ENCODE data around the gene ALX4.

DNA sequence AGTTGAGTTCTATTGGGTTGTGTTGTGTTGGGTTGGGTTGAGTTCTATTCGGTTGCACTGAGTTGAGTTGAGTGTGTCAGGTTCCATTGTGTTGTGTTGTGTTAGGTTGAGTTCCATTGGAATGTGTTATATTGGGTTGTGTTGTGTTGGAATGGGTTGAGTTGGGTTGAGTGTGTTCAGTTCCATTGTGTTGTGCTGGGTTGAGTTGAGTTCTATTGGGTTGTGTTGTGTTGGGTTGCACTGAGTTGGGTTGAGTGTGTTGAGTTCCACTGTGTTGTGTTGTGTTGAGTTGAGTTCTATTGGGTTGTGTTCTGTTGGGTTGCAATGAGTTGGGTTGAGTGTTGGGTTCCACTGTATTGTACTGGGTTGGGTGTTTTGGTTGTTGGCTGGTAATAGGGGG is 35.5 kb downstream of the ALX4 start:
- TF ChIP-seq, protein P1, sequence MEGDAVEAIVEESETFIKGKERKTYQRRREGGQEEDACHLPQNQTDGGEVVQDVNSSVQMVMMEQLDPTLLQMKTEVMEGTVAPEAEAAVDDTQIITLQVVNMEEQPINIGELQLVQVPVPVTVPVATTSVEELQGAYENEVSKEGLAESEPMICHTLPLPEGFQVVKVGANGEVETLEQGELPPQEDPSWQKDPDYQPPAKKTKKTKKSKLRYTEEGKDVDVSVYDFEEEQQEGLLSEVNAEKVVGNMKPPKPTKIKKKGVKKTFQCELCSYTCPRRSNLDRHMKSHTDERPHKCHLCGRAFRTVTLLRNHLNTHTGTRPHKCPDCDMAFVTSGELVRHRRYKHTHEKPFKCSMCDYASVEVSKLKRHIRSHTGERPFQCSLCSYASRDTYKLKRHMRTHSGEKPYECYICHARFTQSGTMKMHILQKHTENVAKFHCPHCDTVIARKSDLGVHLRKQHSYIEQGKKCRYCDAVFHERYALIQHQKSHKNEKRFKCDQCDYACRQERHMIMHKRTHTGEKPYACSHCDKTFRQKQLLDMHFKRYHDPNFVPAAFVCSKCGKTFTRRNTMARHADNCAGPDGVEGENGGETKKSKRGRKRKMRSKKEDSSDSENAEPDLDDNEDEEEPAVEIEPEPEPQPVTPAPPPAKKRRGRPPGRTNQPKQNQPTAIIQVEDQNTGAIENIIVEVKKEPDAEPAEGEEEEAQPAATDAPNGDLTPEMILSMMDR (IDR thresholded peaks at IDR 0.05; ENCODE audit: extremely low read depth in 1 of 2, insufficient read depth in 1 of 2, low read depth in 1 of 2, low read length in 2 of 2): no peak
- no peak for TF ChIP-seq EZH2 (IDR thresholded peaks at IDR 0.05; ENCODE audit: borderline replicate concordance, low read depth, low read length, severe bottlenecking)
- no peak for TF ChIP-seq POLR2A (IDR thresholded peaks at IDR 0.05; ENCODE audit: low read depth, low read length)
- no peak for TF ChIP-seq POLR2AphosphoS5 (IDR thresholded peaks at IDR 0.05; ENCODE audit: insufficient read depth, low read depth, low read length)
- TF ChIP-seq JUN (IDR thresholded peaks at IDR 0.05; ENCODE audit: borderline replicate concordance, insufficient read depth, insufficient read length, low read depth): no peak
- TF ChIP-seq, protein P2, sequence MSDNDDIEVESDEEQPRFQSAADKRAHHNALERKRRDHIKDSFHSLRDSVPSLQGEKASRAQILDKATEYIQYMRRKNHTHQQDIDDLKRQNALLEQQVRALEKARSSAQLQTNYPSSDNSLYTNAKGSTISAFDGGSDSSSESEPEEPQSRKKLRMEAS (IDR thresholded peaks at IDR 0.05; ENCODE audit: insufficient read depth, insufficient read length): no peak
- TF ChIP-seq FOS (IDR thresholded peaks at IDR 0.05; ENCODE audit: borderline replicate concordance, insufficient read depth, low read length): no peak

All from endothelial cell of umbilical vein (primary cell).